HG03045 (cell line): ENCODE measurements around the gene ZCCHC24.

Experiments
- ATAC-seq: cut with Tn5 transposase; IDR thresholded peaks from one replicate; pipeline ENCODE4 v1.9.1; 2021; ENCODE audit warnings: mild to moderate bottlenecking, moderate library complexity; ENCODE audit not compliant: unreplicated experiment

Gene ZCCHC24

DNA sequence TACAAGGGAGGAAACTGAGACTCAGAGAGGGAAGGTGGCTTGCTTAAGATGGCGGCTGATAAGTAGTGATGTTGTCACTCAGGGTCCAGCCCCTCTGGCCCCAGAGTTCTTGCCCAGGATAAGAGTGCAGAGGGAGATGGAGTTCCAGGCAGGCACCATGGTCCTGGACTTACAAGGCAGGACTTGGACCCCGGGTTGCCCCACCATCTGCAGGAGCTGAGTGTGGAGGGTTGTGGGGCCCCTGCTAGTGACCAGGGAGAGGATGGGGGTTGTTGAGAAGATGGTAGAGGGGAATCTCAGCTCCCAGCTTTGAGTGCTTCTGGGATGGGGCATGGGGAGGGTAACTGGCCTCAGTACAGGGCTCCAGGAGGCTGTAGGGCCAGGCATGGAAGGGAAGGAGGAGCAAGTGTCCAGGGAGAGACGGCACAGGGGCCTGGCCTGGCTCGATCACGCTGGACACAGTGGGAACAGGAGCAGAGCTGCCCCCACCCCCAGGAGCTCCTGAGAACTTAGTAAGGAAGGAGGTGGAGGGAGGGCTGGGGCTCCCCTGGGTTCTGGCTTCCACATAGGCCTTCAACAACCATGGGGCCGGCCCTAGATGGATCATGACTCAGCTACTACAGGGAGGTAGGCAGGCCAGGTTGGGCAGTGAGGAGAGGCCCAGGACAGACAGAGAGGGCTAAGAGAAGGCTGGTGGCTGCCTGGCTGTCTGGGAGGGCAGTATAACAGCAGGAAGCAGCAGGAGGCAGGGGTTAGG, 69.9 kb downstream of the ZCCHC24 start:
- ATAC-seq: no peak

DNA sequence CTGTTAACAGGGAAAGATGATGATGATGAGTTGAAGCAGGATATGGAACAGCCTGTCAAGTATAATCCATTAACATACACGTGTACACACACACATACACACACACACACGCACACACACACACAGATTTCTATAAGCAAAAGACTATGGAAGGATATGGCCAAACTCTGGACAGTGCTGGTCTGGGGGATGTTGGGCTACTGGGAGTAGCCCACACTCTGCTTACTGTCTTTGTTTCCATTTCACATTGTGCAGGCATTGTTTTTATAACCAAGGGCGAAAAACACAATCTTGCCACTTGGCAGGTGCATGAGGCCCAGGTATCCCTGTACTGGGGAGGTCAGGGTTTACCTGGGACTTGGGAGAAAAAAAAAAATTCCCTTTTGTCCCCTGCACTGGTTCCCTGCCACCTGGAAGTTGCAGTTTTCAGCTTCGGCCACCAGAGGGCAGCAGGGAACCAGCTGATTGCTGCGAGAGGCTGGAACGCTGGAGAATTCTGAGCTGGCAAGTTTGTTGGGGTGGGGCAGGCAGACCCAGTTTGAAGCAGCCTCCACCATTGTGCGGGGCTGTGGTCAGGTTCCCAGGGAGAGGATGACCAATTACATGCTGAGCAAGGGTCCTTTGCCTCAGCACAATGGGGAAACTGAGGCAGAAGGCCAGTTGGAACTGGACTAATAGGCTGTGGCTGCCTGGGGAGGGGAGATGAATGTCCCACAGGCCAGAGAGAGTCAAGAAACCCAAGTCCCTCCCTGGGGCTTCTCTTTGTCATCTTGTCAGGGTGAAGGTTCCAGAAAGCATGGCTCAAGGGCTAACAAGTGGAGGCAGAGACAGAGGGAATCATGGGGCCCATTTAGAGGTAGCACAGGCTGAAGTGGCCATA, 70.9 kb downstream of the ZCCHC24 start:
- ATAC-seq: no peak

DNA sequence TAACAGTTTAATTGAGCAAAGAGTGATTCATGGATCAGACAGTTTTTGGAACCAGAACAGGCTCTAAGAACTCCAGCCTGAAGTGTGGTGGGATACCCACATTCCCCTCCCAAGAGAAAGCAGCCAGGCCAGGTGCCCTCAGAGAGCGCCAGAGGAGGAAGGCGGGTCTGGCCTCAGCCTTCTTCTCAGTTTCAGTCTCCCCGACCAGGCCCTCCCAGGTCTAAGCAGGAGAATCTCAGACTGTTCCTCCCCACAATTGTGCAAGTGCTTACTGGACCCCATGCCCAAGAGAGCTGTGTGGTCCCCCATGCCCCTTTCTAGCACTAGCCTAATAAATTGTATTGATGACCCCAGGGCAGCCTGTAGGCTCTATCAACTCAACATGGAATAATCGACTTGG, 72.6 kb downstream of the ZCCHC24 start:
- ATAC-seq: no peak

GRCh38 chr10:79367426-79368189, 77.8 kb downstream of the ZCCHC24 start:
- no peak for ATAC-seq

DNA sequence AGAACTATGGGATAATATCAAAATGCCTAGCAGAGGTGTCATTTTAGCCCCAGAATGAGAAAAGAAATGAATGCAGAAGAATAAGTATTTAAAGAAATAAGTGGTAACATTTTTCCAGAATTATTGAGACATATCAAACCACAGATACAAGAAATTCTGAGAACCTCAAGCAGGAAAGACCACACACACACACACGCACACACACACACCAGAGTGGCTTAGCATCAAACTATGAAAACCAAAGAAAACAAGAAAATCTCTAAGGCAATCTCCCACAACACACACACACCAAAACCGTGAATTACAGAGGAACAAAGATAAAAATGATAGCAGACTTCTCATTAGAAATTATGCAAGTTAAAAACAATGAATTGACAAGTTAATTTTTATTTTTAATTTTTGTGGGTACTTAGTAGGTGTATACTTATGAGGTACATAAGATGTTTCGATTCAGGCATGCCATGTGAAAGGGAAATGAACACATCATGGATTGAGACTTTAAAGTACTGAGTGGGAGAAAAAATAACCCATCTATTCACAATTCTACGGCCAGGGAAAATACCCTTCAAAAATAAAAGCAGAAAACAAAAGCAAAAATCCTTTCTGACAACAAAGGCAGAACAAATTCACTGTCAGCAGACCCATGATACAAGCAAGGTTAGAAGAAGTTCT, 83.6 kb downstream of the ZCCHC24 start:
- no peak for ATAC-seq

DNA sequence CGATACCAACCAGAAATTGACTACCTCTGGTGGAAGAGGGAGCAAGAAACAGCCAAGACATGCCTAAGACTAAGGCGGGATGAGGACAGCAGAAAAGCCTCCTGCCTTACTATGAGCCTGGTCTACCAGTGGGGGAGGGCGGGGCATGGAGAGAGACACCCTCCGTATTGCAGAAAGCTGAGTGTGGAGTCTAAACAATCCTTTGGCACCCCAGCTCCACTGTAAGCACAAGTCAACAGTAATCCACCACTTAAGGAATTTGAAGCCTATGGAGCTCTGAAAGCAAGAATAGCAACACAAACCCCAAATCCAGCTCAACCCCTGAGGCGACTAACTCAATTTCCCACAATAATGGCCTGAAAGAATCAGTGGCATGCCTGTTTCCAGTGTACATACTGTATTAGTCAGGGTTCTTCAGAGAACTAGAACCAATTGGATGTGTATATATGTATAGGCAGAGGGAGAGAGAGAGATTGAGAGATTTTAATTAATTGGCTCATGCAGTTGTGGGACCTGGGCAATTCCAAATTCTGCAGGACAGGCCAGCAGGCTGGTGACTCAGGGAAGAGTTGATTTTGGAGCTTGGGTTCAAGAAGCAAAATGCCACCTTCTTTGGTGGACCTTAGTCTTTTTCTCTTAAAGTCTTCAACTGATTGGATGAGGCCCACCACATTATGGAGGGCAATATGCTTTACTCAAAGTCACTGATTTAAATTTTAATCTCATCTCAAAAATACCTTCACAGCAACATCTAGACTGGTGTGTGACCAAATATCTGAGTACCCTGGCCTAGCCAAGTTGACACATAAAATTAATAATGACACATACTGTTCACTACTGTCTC, 84.7 kb downstream of the ZCCHC24 start:
- no peak for ATAC-seq

GRCh38 chr10:79359816-79360498, 85.5 kb downstream of the ZCCHC24 start:
- ATAC-seq: no peak

GRCh38 chr10:79358811-79359210, 86.6 kb downstream of the ZCCHC24 start:
- ATAC-seq: peak; percentile 66

DNA sequence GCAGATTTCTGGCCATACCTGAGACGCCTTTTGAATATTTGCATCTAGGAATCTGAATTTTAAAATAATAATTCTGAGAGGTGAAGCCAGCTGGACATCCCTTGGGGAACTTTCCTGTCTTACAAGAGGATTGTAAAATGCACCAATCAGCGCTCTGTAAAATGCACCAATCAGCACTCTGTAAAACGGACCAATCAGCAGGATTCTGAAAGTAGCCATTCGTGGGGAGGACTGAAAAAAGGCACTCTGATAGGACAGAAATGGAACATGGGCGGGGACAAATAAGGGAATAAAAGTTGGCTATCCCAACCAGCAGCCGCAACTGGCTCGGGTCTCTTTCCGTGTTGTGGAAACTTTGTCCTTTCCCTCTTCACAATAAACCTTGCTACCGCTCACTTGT, 88.2 kb downstream of the ZCCHC24 start:
- no peak for ATAC-seq

DNA sequence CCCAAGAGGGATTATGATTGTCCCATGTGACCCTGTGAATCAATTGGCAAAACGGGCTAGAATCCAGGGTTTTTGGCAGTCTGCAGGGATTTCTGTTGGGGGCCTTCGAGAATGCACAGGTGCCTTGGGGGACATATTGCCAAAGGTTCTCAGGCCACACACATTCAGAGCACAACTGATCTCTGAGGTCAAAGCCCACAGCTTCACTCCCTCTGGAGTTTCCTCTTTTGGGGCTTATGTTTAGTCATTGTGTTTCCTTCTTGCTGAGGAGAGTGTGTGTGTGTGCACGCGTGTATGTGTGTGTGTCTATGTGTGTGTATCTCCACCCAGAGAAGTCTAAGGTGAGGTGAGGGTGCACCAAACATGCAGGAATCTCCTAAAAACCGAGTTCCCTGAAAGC, 89.3 kb downstream of the ZCCHC24 start:
- ATAC-seq: no peak

DNA sequence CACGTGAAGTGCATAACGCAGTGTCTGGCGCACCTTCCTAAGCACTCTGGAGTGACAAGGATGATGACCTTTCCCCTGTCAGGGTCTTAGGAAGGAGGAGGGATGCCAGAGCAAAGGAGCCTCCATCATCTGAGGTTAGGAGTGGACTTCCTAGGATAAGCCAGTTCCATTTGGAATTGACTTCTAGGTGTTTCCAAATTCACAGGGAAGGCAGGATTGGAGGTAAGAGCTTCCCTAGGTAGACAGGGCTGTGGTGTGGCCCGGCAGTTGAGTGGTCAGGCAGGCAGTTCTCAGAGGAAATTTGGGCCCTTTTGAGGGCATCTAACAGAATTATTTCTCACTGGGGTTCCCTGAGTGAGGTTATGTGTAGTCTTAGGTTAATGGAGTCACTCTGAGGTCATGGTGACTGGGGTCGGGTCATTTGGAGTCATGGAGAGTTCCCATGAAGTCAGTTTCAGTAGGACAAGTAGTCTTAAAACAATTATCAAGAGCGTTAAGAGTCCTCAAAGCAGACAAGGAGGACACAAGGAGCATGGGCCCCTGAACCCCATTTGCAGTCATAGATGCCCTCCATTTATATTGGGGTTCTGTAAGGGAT, 89.9 kb downstream of the ZCCHC24 start:
- ATAC-seq: no peak

GRCh38 chr10:79354615-79355014, 90.8 kb downstream of the ZCCHC24 start:
- no peak for ATAC-seq

GRCh38 chr10:79354141-79354540, 91.3 kb downstream of the ZCCHC24 start:
- no peak for ATAC-seq

DNA sequence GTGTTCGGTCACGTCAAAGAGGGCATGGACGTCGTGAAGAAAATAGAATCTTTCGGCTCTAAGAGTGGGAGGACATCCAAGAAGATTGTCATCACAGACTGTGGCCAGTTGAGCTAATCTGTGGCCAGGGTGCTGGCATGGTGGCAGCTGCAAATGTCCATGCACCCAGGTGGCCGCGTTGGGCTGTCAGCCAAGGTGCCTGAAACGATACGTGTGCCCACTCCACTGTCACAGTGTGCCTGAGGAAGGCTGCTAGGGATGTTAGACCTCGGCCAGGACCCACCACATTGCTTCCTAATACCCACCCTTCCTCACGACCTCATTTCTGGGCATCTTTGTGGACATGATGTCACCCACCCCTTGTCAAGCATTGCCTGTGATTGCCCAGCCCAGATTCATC, 91.7 kb downstream of the ZCCHC24 start:
- ATAC-seq: no peak

- no peak for ATAC-seq
These were observed 92.4 kb downstream of the ZCCHC24 start for GRCh38 chr10:79353000-79353406.

DNA sequence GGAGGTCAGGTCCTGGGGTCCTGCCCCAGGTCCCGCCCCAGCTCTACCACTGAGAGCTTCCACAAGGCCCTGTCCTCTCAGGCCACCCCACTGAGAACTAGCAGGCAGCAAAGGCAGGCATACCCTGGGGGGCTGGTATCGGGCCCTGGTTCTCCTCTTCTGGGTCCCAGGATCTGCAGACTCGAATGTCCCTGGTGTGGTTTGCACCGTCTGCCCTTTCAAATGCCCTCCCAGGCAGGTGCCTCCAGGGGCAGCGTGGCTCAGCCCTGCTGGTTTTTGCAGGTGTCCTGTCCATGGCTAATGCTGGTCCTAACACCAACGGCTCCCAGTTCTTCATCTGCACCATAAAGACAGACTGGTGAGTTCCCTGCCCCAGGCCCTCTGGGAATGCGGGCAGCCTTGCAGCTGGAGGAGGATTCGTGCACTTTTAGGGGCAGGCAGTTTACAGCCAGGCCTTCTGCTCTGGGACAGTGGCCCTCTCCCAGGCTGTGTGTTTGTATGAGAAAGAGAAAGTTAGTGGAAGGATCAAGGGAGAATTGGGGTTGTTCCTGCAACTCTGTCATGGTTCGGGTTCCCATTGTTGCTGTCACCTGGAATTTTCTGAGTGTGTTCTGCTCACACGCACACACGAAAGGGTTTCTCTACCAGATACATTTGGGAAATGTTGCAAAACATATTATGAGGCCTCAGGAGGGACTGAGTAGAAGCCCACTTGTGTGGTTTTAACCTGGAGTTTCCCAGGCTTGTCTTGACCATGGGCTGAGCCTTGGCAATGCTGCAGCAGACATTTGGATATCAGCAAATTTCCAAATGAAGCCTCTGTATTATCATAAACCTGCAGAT, 93.2 kb downstream of the ZCCHC24 start:
- no peak for ATAC-seq

DNA sequence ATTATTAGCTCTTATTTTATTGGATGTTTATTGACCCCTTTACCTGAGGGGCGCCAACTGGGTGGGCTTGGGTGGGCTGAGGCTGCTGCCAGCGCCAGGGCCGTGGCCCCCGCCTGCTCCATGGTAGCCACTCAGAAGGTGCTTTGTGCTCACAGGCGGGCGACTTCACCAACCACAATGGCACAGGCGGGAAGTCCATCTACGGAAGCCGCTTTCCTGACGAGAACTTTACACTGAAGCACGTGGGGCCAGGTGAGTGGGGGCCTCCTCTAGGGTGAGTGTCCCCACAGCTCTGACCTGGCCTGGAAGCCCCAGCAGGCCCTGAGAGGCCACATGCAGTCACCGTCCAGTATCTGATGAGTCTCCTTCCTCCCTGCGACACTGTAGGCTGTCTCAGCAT, 94.1 kb downstream of the ZCCHC24 start:
- ATAC-seq: no peak
